RPMI8226 (cell line): Measurements from ENCODE around the gene EPGN.

ENCODE experiments used
- DNase-seq: peaks from one replicate; pipeline ENCODE4 v3.0.0-alpha.2; 2015

EPGN gene, protein sequence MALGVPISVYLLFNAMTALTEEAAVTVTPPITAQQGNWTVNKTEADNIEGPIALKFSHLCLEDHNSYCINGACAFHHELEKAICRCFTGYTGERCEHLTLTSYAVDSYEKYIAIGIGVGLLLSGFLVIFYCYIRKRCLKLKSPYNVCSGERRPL

GRCh38 chr4:74308215-74308614 lies at the start of gene EPGN:
Gene EPGN (plus strand): TSS chr4:74308470. CDS start chr4:74308534, 64 bp downstream.
- no peak for DNase-seq

GRCh38 chr4:74258963-74259362 lies 49.3 kb upstream of the EPGN start:
- no peak for DNase-seq

GRCh38 chr4:74260036-74260435 lies 48.2 kb upstream of the EPGN start:
- no peak for DNase-seq

DNA sequence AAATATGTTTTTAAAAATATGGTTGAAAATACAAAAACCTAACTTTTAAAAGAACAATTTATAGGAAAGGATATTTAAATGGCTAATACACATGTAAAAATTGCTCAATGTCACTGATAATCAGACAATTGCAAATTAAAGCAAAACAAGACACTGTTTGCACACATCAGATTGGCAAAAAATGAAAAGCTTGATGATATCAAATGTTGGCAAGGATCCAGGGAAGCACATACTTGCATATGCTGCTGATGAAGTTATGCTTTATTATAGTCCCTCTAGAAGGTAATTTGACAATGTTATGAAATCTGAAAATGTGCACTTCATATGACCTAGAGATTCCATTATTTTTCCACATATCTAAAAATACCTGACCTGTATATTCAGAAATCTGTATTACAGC lies 45.7 kb upstream of the EPGN start:
- DNase-seq = peak; percentile 46

- no peak for DNase-seq
Observed at GRCh38 chr4:74263551-74263950, 44.7 kb upstream of the EPGN start.

DNA sequence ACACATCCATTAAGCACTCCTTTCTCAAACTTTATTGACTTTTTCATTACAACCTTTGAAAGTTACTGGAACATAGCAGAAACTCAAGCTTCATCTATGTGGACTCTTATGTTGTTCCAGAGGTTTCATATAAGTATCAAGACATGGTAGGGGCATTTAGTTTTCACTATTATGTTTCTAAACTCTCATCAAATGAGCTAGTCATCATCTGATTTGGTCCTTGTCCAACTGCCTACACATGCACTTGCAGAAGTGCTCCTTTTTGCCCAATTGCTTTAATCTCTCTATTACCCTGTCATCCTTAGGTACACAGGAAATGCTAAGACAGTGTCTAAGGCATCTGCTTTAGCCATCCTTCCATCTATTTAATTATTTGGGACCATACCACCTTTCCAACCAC lies 42.2 kb upstream of the EPGN start:
- DNase-seq = peak; percentile 32

DNA sequence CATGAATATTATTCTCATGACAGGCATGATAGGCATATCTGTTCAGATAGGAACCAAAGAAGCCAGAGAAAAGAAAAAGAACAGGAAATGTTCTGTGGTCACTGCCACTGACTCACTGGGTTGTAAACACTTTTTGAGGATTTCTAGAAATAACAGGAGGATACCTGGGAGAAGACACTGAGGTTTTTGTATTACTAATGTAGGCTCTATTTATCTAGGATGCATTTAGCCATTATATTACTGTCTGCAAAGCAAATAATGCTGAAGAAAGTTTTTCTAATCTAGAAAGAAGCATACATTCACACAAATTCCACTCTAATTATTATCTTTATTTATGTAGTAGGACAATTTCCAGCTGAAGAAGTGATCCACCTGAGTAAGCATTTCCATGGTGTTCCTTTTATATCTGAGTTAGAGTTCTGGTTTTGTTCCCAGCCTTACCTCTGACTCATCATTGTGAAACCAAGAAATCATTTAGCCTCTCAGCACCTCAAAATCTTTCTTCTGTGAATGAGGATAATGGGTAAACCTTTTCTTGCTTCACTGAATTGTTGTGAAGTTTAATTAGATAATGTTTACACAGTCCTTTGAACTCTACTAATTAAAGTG lies 40.2 kb upstream of the EPGN start:
- DNase-seq = peak; percentile 48

DNA sequence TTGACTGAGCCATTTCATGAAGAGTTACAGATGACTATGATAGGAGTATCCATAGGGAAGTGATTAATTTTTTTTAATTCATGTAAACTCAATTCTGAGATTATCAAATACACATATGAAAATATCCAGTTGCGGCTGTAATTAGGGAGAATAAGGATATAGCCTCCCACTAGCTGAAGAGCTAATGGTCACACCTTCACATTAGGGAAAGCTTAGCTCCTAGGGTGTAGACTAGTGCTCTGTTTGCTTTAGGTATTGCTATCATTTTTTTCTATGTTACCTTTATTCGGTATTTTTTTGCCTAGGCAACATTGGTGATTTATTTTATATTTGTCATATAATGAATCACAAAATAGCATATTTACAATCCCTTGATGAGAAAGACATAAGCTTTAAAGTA lies 39.6 kb upstream of the EPGN start:
- no peak for DNase-seq

DNA sequence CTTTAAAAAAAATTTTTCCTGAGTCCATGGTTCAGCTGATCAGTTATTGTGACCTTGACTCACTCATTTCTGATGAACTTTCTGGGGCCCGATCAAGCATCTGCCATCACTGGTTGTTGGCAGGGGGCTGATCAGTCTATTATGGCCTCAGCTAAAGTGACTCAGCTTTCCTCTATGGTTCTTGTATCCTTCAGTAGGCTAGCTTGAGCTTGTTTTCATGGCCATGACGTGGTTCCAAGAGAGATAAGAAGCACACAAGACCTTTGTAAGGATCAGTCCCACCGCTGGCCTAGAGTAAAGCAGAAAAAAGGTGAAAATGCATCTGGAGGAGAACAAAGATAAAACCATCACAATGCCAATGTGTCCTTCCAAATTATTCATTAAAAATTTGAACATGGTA lies 29.8 kb upstream of the EPGN start:
- no peak for DNase-seq

GRCh38 chr4:74279716-74280115 lies 28.6 kb upstream of the EPGN start:
- no peak for DNase-seq

DNA sequence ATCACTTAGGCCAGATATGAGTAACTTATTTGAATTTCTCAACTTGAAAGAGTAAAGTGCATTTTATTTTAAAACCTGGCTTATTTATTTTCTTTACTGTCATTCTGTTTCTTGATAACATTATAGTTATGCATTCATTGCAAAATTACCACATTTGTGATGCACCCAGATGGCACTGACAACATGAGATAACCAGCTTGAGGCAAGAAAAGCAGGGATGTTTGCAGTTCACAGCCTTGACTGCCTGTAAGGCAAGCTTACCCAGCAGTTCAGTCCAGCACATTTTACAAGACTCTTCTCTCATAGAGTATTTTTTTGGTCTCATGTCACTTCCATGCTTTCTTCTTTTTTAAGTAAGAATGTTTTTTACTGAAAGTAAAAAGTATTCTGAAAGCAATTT lies 25.3 kb upstream of the EPGN start:
- no peak for DNase-seq

- DNase-seq = no peak
Observed at GRCh38 chr4:74283614-74284013, 24.7 kb upstream of the EPGN start.

GRCh38 chr4:74284053-74284452 lies 24.2 kb upstream of the EPGN start:
- DNase-seq = no peak

- DNase-seq = no peak
Observed at GRCh38 chr4:74287164-74287563, 21.1 kb upstream of the EPGN start.

GRCh38 chr4:74287791-74288190 lies 20.5 kb upstream of the EPGN start:
- no peak for DNase-seq

GRCh38 chr4:74291471-74291870 lies 16.8 kb upstream of the EPGN start:
- no peak for DNase-seq

GRCh38 chr4:74292111-74292870 lies 16.0 kb upstream of the EPGN start:
- DNase-seq = no peak

DNA sequence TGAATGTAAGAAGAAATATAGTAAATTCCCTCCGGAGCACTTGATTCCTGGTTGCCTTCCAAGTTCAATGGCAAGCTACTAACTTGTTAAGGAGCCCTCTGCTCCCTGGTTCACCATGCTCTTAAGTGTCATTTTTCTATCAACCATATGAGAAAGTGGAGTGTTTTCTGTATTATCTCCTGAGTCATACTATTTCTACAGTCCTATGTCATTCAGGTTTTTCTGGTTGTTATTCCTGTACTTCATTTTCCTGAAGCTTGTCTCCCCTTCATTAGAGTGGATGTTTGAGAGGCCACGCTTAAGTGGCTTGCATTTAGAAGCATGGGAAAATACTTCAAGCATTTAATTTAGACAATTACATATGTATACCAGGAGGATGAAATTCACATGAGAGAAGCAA lies 14.7 kb upstream of the EPGN start:
- no peak for DNase-seq

GRCh38 chr4:74294681-74295080 lies 13.6 kb upstream of the EPGN start:
- no peak for DNase-seq

DNA sequence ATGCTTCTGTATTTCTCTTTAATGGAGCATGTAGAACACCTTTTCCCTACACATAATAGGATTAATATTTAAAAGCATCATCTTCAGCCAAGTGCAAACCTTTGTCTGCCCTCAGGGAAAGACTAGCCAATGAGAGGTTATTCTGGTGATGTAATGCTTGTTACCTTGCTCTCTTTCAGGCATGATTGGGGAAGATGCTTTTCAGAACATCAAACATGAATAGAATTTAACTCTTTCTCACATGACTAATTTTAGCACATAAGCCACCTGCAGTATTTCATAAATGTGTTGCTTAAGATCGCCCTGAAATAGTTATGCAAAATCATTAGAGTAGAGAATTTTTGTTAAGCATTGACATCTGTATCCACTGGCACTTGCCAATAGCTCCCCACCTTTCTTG lies 10.7 kb upstream of the EPGN start:
- DNase-seq = no peak

GRCh38 chr4:74304095-74304625 lies 4.1 kb upstream of the EPGN start:
- no peak for DNase-seq

DNA sequence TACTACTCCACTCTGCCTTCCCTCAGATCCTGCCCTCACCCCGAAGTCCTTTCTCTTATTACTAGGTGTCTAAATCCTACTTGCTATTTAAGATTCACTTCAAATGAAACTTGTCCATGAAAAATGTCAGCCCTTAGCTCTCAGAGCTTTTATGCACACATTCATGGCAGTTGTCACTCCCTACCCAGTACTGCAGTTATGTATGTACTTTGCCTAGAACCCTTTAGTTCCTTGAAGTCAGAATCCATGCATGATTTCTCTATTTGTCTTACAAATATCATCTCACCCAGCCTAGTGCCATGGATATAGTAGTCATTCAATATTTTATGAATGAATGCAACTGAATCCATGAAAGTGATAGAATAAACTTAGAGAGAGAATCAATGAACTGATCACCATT lies 3.3 kb upstream of the EPGN start:
- DNase-seq = no peak

DNA sequence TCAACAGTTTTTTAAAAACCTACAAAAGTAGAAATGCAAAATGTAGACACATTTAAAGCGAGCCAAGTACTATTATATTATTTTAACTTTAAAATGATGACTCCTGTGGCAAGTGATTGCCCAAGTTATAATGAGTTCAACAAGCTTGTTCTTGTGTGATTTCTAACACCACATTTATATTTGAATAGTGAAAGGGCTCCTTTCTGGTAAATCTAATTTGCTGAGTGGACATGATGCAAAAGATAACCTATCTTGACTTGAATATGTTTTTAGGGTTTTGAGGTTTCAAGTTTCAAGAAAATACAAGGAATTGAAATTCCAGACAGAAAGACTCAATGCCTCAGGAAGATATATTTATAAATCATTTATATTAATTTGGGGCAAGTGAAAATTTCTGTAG lies 1.1 kb upstream of the EPGN start:
- DNase-seq = no peak

- DNase-seq = no peak
Observed at GRCh38 chr4:74309223-74309622, 953 bp downstream of the EPGN start.
